ENCODE data around the gene INTS15.

GRCh38 chr7:6607651-6608051, 17.8 kb downstream of the INTS15 start:
- TF ChIP-seq CTCF (IDR thresholded peaks at IDR 0.05; ENCODE audit: insufficient read depth, low read length) (no peak), POLR2AphosphoS5 (IDR thresholded peaks at IDR 0.05; ENCODE audit: low read depth) (no peak), GABPA (IDR thresholded peaks at IDR 0.05; ENCODE audit: low read depth) (no peak)

All from HL-60 (cell line).